ENCODE data around the gene ARAF.

The ARAF gene

DNA sequence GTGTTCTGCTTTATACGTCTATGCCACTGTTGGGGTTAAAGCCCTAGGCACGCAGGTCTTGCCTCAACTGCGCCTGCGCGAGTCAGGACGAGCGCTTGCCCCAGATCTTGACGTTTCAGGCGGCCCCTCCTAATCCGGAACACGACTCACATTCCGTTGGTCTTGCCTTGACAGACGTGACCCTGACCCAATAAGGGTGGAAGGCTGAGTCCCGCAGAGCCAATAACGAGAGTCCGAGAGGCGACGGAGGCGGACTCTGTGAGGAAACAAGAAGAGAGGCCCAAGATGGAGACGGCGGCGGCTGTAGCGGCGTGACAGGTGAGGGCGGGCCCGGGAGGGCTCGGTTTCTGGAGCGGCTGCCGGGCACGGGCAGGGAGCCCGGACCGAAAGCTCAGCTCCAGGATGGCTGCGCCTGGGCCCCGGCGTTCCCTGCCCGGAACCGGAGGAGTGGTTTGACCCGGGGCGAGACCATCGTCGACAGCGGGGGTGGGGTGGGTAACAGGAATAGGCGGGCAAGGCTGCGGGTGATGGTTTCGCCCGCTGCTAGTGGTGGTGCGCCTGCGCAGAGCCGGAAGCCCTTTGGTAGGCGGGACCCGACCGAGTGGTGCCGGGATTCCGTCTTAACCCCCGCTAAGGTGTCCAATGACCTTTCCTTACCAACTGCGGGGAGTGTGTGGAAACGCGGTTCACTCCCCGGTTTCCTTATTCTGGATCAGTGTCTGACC, at the start of gene ARAF:
Gene ARAF (plus strand): TSS at position 272 of the 725 bp plus-strand sequence. CDS start 1,763 bp downstream, outside the sequence.
- H3K27ac ChIP-seq (ENCODE audit: extremely low read depth, low read depth, low read length), result peak within 1 kb of the TSS; percentile 63
- H3K36me3 ChIP-seq (ENCODE audit: control insufficient read depth in 2 of 2, insufficient read depth in 1 of 2, low read length in 2 of 2), result peaks cover 0 to 28% of the 10 kb centered on the region in 2 experiments; a peak in 1 of 3 replicates
- CTCF ChIA-PET, result no interaction called here
- POLR2A ChIA-PET, result no interaction called here
- peak within 1 kb of the TSS; percentile 82 for H3K4me3 ChIP-seq (ENCODE audit: low read depth, low read length)
- no peaks in the 10 kb centered on the region; the same call in 1 of the 2 replicates for H3K4me1 ChIP-seq (ENCODE audit: control insufficient read depth, insufficient read depth, low read length)
- H3K9me3 ChIP-seq (ENCODE audit: control insufficient read depth, insufficient read depth, low read depth, low read length), result no peaks in the 10 kb centered on the region
- TF ChIP-seq ZNF274 (IDR thresholded peaks at IDR 0.05; ENCODE audit: low read length), result no peak
- no peak for TF ChIP-seq ZNF274 (tag by site-specific recombination; IDR thresholded peaks at IDR 0.05; ENCODE audit: borderline replicate concordance)
- TF ChIP-seq, protein P1, sequence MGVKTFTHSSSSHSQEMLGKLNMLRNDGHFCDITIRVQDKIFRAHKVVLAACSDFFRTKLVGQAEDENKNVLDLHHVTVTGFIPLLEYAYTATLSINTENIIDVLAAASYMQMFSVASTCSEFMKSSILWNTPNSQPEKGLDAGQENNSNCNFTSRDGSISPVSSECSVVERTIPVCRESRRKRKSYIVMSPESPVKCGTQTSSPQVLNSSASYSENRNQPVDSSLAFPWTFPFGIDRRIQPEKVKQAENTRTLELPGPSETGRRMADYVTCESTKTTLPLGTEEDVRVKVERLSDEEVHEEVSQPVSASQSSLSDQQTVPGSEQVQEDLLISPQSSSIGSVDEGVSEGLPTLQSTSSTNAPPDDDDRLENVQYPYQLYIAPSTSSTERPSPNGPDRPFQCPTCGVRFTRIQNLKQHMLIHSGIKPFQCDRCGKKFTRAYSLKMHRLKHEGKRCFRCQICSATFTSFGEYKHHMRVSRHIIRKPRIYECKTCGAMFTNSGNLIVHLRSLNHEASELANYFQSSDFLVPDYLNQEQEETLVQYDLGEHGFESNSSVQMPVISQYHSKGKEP (tag by site-specific recombination; IDR thresholded peaks at IDR 0.05), result no peak
- TF ChIP-seq ZNF473 (tag by site-specific recombination; IDR thresholded peaks at IDR 0.05), result no peak
- TF ChIP-seq GLI4 (tag by site-specific recombination; IDR thresholded peaks at IDR 0.05), result peak; percentile 31; the same call in 1 of the 2 replicates
- TF ChIP-seq ZNF248 (tag by site-specific recombination; IDR thresholded peaks at IDR 0.05), result no peak
- TF ChIP-seq, protein P2, sequence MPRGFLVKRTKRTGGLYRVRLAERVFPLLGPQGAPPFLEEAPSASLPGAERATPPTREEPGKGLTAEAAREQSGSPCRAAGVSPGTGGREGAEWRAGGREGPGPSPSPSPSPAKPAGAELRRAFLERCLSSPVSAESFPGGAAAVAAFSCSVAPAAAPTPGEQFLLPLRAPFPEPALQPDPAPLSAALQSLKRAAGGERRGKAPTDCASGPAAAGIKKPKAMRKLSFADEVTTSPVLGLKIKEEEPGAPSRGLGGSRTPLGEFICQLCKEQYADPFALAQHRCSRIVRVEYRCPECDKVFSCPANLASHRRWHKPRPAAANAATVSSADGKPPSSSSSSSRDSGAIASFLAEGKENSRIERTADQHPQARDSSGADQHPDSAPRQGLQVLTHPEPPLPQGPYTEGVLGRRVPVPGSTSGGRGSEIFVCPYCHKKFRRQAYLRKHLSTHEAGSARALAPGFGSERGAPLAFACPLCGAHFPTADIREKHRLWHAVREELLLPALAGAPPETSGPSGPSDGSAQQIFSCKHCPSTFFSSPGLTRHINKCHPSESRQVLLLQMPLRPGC (tag by site-specific recombination; IDR thresholded peaks at IDR 0.05), result peak; percentile 99
- TF ChIP-seq ZNF837 (tag by site-specific recombination; IDR thresholded peaks at IDR 0.05), result no peak
- TF ChIP-seq ZNF747 (tag by site-specific recombination; IDR thresholded peaks at IDR 0.05), result no peak
- no peak for TF ChIP-seq ZSCAN23 (tag by site-specific recombination; IDR thresholded peaks at IDR 0.05)
- TF ChIP-seq, protein P3, sequence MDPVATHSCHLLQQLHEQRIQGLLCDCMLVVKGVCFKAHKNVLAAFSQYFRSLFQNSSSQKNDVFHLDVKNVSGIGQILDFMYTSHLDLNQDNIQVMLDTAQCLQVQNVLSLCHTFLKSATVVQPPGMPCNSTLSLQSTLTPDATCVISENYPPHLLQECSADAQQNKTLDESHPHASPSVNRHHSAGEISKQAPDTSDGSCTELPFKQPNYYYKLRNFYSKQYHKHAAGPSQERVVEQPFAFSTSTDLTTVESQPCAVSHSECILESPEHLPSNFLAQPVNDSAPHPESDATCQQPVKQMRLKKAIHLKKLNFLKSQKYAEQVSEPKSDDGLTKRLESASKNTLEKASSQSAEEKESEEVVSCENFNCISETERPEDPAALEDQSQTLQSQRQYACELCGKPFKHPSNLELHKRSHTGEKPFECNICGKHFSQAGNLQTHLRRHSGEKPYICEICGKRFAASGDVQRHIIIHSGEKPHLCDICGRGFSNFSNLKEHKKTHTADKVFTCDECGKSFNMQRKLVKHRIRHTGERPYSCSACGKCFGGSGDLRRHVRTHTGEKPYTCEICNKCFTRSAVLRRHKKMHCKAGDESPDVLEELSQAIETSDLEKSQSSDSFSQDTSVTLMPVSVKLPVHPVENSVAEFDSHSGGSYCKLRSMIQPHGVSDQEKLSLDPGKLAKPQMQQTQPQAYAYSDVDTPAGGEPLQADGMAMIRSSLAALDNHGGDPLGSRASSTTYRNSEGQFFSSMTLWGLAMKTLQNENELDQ (tag by site-specific recombination; IDR thresholded peaks at IDR 0.05; ENCODE audit: low read depth), result no peak
- TF ChIP-seq ZBTB20 (tag by site-specific recombination; IDR thresholded peaks at IDR 0.05), result no peak; the same call in 1 of the 2 replicates
- no peak for TF ChIP-seq ZNF626 (tag by site-specific recombination; IDR thresholded peaks at IDR 0.05)
- TF ChIP-seq ZNF335 (tag by site-specific recombination; conservative IDR thresholded peaks at IDR 0.05), result peak; percentile 87
- TF ChIP-seq, protein P4, sequence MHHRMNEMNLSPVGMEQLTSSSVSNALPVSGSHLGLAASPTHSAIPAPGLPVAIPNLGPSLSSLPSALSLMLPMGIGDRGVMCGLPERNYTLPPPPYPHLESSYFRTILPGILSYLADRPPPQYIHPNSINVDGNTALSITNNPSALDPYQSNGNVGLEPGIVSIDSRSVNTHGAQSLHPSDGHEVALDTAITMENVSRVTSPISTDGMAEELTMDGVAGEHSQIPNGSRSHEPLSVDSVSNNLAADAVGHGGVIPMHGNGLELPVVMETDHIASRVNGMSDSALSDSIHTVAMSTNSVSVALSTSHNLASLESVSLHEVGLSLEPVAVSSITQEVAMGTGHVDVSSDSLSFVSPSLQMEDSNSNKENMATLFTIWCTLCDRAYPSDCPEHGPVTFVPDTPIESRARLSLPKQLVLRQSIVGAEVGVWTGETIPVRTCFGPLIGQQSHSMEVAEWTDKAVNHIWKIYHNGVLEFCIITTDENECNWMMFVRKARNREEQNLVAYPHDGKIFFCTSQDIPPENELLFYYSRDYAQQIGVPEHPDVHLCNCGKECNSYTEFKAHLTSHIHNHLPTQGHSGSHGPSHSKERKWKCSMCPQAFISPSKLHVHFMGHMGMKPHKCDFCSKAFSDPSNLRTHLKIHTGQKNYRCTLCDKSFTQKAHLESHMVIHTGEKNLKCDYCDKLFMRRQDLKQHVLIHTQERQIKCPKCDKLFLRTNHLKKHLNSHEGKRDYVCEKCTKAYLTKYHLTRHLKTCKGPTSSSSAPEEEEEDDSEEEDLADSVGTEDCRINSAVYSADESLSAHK (tag by site-specific recombination; IDR thresholded peaks at IDR 0.05), result peak; percentile 59; the same call in 1 of the 2 replicates
- peak; percentile 83 for TF ChIP-seq YY1 (tag by site-specific recombination; IDR thresholded peaks at IDR 0.05)
- TF ChIP-seq ZNF138 (tag by site-specific recombination; IDR thresholded peaks at IDR 0.05; ENCODE audit: borderline replicate concordance), result no peak
- TF ChIP-seq ZNF830 (tag by site-specific recombination; IDR thresholded peaks at IDR 0.05; ENCODE audit: low read depth), result no peak
- TF ChIP-seq ZFP3 (tag by site-specific recombination; IDR thresholded peaks at IDR 0.05; ENCODE audit: low read depth), result no peak
- no peak for TF ChIP-seq ZNF658 (tag by site-specific recombination; IDR thresholded peaks at IDR 0.05)
- peak; percentile 72 for TF ChIP-seq KLF9 (tag by site-specific recombination; IDR thresholded peaks at IDR 0.05; ENCODE audit: low read depth)
- TF ChIP-seq ZNF175 (tag by site-specific recombination; IDR thresholded peaks at IDR 0.05), result no peak
- no peak for TF ChIP-seq ZIC2 (tag by site-specific recombination; IDR thresholded peaks at IDR 0.05)
- no peak for TF ChIP-seq ZFP69B (tag by site-specific recombination; IDR thresholded peaks at IDR 0.05)
- TF ChIP-seq, protein P5, sequence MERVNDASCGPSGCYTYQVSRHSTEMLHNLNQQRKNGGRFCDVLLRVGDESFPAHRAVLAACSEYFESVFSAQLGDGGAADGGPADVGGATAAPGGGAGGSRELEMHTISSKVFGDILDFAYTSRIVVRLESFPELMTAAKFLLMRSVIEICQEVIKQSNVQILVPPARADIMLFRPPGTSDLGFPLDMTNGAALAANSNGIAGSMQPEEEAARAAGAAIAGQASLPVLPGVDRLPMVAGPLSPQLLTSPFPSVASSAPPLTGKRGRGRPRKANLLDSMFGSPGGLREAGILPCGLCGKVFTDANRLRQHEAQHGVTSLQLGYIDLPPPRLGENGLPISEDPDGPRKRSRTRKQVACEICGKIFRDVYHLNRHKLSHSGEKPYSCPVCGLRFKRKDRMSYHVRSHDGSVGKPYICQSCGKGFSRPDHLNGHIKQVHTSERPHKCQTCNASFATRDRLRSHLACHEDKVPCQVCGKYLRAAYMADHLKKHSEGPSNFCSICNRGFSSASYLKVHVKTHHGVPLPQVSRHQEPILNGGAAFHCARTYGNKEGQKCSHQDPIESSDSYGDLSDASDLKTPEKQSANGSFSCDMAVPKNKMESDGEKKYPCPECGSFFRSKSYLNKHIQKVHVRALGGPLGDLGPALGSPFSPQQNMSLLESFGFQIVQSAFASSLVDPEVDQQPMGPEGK (tag by site-specific recombination; IDR thresholded peaks at IDR 0.05), result peak; percentile 64; the same call in 1 of the 2 replicates
- TF ChIP-seq ZBTB7A (tag by site-specific recombination; IDR thresholded peaks at IDR 0.05; ENCODE audit: low read depth), result peak; percentile 94
- no peak for TF ChIP-seq ZNF664 (tag by site-specific recombination; IDR thresholded peaks at IDR 0.05)
- 0 out of 2 replicates have a peak, but pooled peaks have one; percentile 52 for TF ChIP-seq ZNF660 (tag by site-specific recombination; IDR thresholded peaks at IDR 0.05)
- no peak for TF ChIP-seq ZNF174 (tag by site-specific recombination; IDR thresholded peaks at IDR 0.05)
